Neural cell (in vitro differentiated cells): ENCODE data around the gene CD300H. TPM values are rescaled to one million over a fixed set of nuclear protein-coding genes. Genes with fewer than 3 reads are reported as not detected.

ENCODE experiments used
- H2AFZ ChIP-seq: fragments of 200-600, 300-800 bp; sonication (generic), shearing (Covaris generic); 2 replicates; pipeline ENCODE4 v1.6.0; 2014; ENCODE audit warnings: low read depth, mild to moderate bottlenecking, antibody characterized with exemption, low read length, moderate library complexity
- H3F3A ChIP-seq: fragments of 200-600 bp; shearing (Covaris generic); 2 replicates; pipeline ENCODE4 v1.6.1; 2016; ENCODE audit warnings: mild to moderate bottlenecking, moderate library complexity, mixed read lengths, antibody characterized with exemption, low read length; ENCODE audit not compliant: insufficient read depth, poor library complexity, severe bottlenecking
- H3K27ac ChIP-seq: fragments of 200-600, 300-800 bp; sonication (generic), shearing (Covaris generic); 2 replicates; pipeline ENCODE4 v1.5.1; 2014; ENCODE audit warnings: mild to moderate bottlenecking, low read length, moderate library complexity
- H3K27me3 ChIP-seq: fragments of 300-800, 200-600 bp; sonication (generic), shearing (Covaris generic); 2 replicates; pipeline ENCODE4 v1.6.0; 2014; ENCODE audit warnings: mild to moderate bottlenecking, low read depth, low read length, moderate library complexity; ENCODE audit not compliant: insufficient read depth
- H3K36me3 ChIP-seq: fragments of 300-800, 200-600 bp; sonication (generic), shearing (Covaris generic); 2 replicates; pipeline ENCODE4 v1.5.1; 2014; ENCODE audit warnings: mild to moderate bottlenecking, antibody characterized with exemption, low read length, moderate library complexity; ENCODE audit not compliant: insufficient read depth
- H3K4me2 ChIP-seq: fragments of 300-800, 200-600 bp; sonication (generic), shearing (Covaris generic); 2 replicates; pipeline ENCODE4 v1.6.0; 2014; ENCODE audit warnings: mild to moderate bottlenecking, low read length
- H3K4me3 ChIP-seq: fragments of 300-800, 200-600 bp; sonication (generic), shearing (Covaris generic); 2 replicates; pipeline ENCODE4 v1.5.1; 2014; ENCODE audit warnings: mild to moderate bottlenecking, low read length, moderate library complexity
- H3K79me2 ChIP-seq: fragments of 200-600 bp; shearing (Covaris generic); replicated peaks from 2 replicates; pipeline ENCODE4 v1.6.0; 2014; ENCODE audit warnings: mild to moderate bottlenecking, low read length, moderate library complexity; ENCODE audit not compliant: insufficient read depth
- H3K9ac ChIP-seq: fragments of 300-800, 200-600 bp; sonication (generic), shearing (Covaris generic); 2 replicates; pipeline ENCODE4 v1.6.1; 2016; ENCODE audit warnings: mild to moderate bottlenecking, low read length, mixed read lengths
- H3K9me2 ChIP-seq: fragments of 200-600 bp; shearing (Covaris generic); 2 replicates; pipeline ENCODE4 v1.6.1; 2016; ENCODE audit warnings: mild to moderate bottlenecking, low read length, mixed read lengths; ENCODE audit not compliant: insufficient read depth
- H3K9me3 ChIP-seq: fragments of 200-600, 300-800 bp; sonication (generic), shearing (Covaris generic); 2 replicates; pipeline ENCODE4 v1.6.1; 2016; ENCODE audit warnings: mild to moderate bottlenecking, mixed run types, low read length, moderate library complexity, mixed read lengths
- H4K20me1 ChIP-seq: fragments of 200-600 bp; shearing (Covaris generic); 2 replicates; pipeline ENCODE4 v1.6.1; 2016; ENCODE audit warnings: mild to moderate bottlenecking, mixed run types; ENCODE audit not compliant: insufficient read depth
- EP300 ChIP-seq: fragments of 450-650 bp; conservative IDR thresholded peaks from 2 replicates; pipeline ENCODE4 v1.6.1; 2014; ENCODE audit warnings: antibody characterized with exemption, mild to moderate bottlenecking, moderate library complexity; ENCODE audit not compliant: poor library complexity, severe bottlenecking
- EZH2 ChIP-seq: fragments of 200-600, 300-800 bp; shearing (Covaris generic), sonication (generic); IDR thresholded peaks from 2 replicates; pipeline ENCODE4 v1.6.1; 2014; ENCODE audit warnings: antibody characterized with exemption, low read length, borderline replicate concordance, mild to moderate bottlenecking; ENCODE audit not compliant: insufficient read depth, poor library complexity, severe bottlenecking
- MXI1 ChIP-seq: fragments of 450-650 bp; conservative IDR thresholded peaks from 2 replicates; pipeline ENCODE4 v1.6.1; 2014; ENCODE audit warnings: antibody characterized with exemption, mild to moderate bottlenecking; ENCODE audit not compliant: poor library complexity, severe bottlenecking
- POLR2AphosphoS5 ChIP-seq: IDR thresholded peaks from 2 replicates; pipeline ENCODE4 v1.6.1; 2012
- RAD21 ChIP-seq: fragments of 450-650 bp; conservative IDR thresholded peaks from 2 replicates; pipeline ENCODE4 v1.6.1; 2014; ENCODE audit warnings: antibody characterized with exemption, mild to moderate bottlenecking, moderate library complexity
- SMC3 ChIP-seq: fragments of 450-650 bp; conservative IDR thresholded peaks from 2 replicates; pipeline ENCODE4 v1.6.1; 2014; ENCODE audit warnings: antibody characterized with exemption, mild to moderate bottlenecking, moderate library complexity; ENCODE audit not compliant: poor library complexity
- TAF1 ChIP-seq: IDR thresholded peaks from 2 replicates; pipeline ENCODE4 v1.6.1; 2012; ENCODE audit warnings: low read depth
- polyA plus RNA-seq: library from polyadenylated mRNA; depleted of rRNA; stranded (reverse); fragments of >200 nt; gene quantifications from 2 replicates; pipeline ENCODE4 v1.2.3, GENCODE V29; 2014
- TF ChIP-seq, protein P1 (sequence below): IDR thresholded peaks from 2 replicates; pipeline ENCODE4 v1.6.1; 2012; ENCODE audit warnings: borderline replicate concordance
- TF ChIP-seq, protein P2 (sequence below): fragments of 450-650 bp; IDR thresholded peaks from 2 replicates; pipeline ENCODE4 v1.5.1; 2014; ENCODE audit warnings: antibody characterized with exemption, mild to moderate bottlenecking, moderate library complexity; ENCODE audit not compliant: poor library complexity, severe bottlenecking

The CD300H gene
- polyA plus RNA-seq, 1 donor from 2014 or later, result not detected

DNA sequence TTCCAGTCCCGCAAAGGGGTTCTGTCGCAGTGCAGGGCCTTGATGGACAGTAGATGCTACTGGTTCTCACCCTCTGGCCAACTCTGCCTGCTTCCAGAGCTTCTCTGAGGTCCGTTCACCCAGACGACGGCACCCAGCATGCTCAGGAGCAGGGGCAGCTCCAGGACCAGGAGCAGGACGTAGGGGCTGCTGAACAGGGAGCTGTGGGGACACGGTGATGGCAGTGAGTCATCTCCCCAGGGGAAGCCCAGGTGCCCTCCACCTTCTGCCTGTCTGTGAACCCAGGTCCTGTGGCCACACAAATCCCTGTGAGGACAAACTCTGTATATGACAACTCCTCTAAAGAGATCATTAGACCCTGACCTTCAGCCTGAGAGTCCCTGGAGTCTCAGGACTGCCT is 18.0 kb downstream of the CD300H start:
- Histone ChIP-seq H4K20me1 (no peaks in the 10 kb centered on the region), H3K4me3 (no peak overlapping the region), H3K27me3 (no peaks in the 10 kb centered on the region), H3K9me3 (no peaks in the 10 kb centered on the region), H3K4me2 (no peak overlapping the region), H3K9me2 (no peaks in the 10 kb centered on the region), H3K36me3 (no peaks in the 10 kb centered on the region), H3K9ac (no peak overlapping the region), H3K79me2 (no peaks in the 10 kb centered on the region), H3F3A (no peaks in the 10 kb centered on the region), H3K27ac (no peak overlapping the region), H2AFZ (no peak overlapping the region)
- TF ChIP-seq SMC3 (no peak), MXI1 (no peak), POLR2AphosphoS5 (no peak), RAD21 (no peak), TAF1 (no peak), EZH2 (no peak), EP300 (no peak)
- TF ChIP-seq, protein P1, sequence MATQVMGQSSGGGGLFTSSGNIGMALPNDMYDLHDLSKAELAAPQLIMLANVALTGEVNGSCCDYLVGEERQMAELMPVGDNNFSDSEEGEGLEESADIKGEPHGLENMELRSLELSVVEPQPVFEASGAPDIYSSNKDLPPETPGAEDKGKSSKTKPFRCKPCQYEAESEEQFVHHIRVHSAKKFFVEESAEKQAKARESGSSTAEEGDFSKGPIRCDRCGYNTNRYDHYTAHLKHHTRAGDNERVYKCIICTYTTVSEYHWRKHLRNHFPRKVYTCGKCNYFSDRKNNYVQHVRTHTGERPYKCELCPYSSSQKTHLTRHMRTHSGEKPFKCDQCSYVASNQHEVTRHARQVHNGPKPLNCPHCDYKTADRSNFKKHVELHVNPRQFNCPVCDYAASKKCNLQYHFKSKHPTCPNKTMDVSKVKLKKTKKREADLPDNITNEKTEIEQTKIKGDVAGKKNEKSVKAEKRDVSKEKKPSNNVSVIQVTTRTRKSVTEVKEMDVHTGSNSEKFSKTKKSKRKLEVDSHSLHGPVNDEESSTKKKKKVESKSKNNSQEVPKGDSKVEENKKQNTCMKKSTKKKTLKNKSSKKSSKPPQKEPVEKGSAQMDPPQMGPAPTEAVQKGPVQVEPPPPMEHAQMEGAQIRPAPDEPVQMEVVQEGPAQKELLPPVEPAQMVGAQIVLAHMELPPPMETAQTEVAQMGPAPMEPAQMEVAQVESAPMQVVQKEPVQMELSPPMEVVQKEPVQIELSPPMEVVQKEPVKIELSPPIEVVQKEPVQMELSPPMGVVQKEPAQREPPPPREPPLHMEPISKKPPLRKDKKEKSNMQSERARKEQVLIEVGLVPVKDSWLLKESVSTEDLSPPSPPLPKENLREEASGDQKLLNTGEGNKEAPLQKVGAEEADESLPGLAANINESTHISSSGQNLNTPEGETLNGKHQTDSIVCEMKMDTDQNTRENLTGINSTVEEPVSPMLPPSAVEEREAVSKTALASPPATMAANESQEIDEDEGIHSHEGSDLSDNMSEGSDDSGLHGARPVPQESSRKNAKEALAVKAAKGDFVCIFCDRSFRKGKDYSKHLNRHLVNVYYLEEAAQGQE, result no peak
- TF ChIP-seq, protein P2, sequence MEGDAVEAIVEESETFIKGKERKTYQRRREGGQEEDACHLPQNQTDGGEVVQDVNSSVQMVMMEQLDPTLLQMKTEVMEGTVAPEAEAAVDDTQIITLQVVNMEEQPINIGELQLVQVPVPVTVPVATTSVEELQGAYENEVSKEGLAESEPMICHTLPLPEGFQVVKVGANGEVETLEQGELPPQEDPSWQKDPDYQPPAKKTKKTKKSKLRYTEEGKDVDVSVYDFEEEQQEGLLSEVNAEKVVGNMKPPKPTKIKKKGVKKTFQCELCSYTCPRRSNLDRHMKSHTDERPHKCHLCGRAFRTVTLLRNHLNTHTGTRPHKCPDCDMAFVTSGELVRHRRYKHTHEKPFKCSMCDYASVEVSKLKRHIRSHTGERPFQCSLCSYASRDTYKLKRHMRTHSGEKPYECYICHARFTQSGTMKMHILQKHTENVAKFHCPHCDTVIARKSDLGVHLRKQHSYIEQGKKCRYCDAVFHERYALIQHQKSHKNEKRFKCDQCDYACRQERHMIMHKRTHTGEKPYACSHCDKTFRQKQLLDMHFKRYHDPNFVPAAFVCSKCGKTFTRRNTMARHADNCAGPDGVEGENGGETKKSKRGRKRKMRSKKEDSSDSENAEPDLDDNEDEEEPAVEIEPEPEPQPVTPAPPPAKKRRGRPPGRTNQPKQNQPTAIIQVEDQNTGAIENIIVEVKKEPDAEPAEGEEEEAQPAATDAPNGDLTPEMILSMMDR, result no peak

DNA sequence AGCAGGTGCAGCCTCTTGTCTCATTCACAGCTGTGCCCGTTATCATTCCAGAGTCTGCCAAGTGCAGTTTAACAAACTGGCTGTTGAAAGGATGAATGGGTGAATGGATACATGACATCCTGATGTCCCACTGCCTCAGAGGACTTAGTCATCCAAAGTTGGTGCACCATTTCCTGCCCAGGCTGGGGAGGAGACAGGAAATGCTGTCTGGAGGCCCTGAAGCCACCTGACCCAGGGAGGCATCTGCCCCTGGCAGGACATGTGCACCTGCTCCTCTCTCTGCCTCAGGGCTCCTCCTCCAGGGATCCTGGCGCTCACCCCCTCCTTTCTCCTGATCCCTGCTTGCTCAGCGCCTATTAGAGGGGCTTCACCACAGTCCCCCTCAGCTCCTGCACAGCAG is 19.6 kb downstream of the CD300H start:
- H3K36me3 ChIP-seq, result no peaks in the 10 kb centered on the region
- no peak for TF ChIP-seq POLR2AphosphoS5
- no peak for TF ChIP-seq MXI1
- TF ChIP-seq TAF1, result no peak
- no peak for TF ChIP-seq SMC3
- TF ChIP-seq RAD21, result no peak
- TF ChIP-seq EP300, result no peak
- TF ChIP-seq EZH2, result no peak
- TF ChIP-seq, protein P2, result no peak
- TF ChIP-seq, protein P1, result no peak
- no peaks in the 10 kb centered on the region for H3K9me2 ChIP-seq
- no peaks in the 10 kb centered on the region for H4K20me1 ChIP-seq
- no peak overlapping the region for H2AFZ ChIP-seq
- H3K27ac ChIP-seq, result no peak overlapping the region
- no peaks in the 10 kb centered on the region for H3K27me3 ChIP-seq
- no peak overlapping the region for H3K4me2 ChIP-seq
- no peaks in the 10 kb centered on the region for H3K9me3 ChIP-seq
- no peak overlapping the region for H3K4me3 ChIP-seq
- no peaks in the 10 kb centered on the region for H3K79me2 ChIP-seq
- no peak overlapping the region for H3K9ac ChIP-seq
- no peaks in the 10 kb centered on the region for H3F3A ChIP-seq
